ENCODE results near the gene BCAS4. TPM values are rescaled to one million over a fixed set of nuclear protein-coding genes. Genes with fewer than 3 reads are reported as not detected.

The BCAS4 gene
- total RNA-seq, 1 experiment from 2014 or later: 7.9 TPM

DNA sequence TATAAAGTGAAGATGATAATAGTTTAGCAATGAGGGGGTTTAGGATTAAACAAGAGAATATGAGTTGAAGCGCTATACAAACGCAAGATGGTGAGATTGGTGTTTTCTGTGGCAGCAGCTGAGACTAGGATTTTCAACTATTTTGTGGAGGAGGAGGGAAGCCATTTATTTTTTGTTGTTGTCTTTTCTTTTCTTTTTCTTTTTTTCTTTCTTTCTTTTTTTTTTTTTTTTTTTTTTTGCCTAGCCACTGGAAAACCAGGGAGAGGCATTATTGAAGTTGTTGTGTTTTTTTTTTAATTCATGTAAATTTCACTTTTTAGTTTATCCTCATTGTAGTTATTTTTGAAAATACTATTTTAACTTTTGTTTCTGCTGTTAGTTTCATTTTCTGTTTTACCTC is 47.6 kb upstream of the BCAS4 start:
- no TSS peak for BruUV-seq (replicated peaks)
- DNase-seq (ENCODE audit: unreplicated experiment): no peak
- ChIA-PET CTCF (interaction anchor here (0.7 to 11.0 kb wide), 5 partner anchors 39 to 251 kb away, joined by 3 to 126 read pairs (median 19); no protein-coding TSS in a partner anchor), POLR2A (interaction anchor here (0.7 to 12.6 kb wide), 3 partner anchors 10 to 41 kb away, joined by 3 to 168 read pairs (median 4); partner anchors contain the start of gene PARD6B)
- TF ChIP-seq, protein P1, sequence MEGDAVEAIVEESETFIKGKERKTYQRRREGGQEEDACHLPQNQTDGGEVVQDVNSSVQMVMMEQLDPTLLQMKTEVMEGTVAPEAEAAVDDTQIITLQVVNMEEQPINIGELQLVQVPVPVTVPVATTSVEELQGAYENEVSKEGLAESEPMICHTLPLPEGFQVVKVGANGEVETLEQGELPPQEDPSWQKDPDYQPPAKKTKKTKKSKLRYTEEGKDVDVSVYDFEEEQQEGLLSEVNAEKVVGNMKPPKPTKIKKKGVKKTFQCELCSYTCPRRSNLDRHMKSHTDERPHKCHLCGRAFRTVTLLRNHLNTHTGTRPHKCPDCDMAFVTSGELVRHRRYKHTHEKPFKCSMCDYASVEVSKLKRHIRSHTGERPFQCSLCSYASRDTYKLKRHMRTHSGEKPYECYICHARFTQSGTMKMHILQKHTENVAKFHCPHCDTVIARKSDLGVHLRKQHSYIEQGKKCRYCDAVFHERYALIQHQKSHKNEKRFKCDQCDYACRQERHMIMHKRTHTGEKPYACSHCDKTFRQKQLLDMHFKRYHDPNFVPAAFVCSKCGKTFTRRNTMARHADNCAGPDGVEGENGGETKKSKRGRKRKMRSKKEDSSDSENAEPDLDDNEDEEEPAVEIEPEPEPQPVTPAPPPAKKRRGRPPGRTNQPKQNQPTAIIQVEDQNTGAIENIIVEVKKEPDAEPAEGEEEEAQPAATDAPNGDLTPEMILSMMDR (IDR thresholded peaks at IDR 0.05; ENCODE audit: unreplicated experiment): no peak
- Mint-ChIP-seq H3K36me3 (ENCODE audit: insufficient read depth, unreplicated experiment) (peaks cover 49% of the 10 kb centered on the region), H3K9me3 (ENCODE audit: unreplicated experiment) (no peaks in the 10 kb centered on the region), H3K4me1 (ENCODE audit: insufficient read depth, unreplicated experiment) (peaks cover 9% of the 10 kb centered on the region), H3K4me3 (ENCODE audit: unreplicated experiment) (no peak overlapping the region), H3K27ac (ENCODE audit: low read depth, unreplicated experiment) (no peak overlapping the region), H3K27me3 (ENCODE audit: insufficient read depth, unreplicated experiment) (no peaks in the 10 kb centered on the region)
- intact Hi-C loops (cut with micrococcal nuclease): loop anchor here (10.0 kb wide), 1 partner anchor 272 kb away; no protein-coding TSS in a partner anchor

DNA sequence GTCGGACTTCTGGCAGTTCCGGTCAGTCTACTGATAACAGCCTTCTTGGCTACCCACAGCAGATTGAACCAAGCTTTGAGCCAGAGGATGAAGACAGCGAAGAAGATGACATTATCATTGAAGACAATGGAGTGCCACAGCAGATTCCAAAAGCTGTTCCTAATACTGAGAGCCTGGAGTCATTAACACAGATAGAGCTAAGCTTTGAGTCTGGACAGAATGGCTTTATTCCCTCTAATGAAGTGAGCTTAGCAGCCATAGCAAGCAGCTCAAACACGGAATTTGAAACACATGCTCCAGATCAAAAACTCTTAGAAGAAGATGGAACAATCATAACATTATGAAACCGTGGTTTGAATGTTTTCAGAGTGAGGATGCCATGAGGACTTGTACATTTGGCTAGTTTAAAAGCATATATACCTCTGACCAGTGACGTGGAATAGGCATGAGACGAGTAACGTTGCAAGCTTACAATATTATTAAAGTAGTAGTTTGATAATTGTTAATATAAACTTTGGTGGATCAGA is 44.7 kb upstream of the BCAS4 start:
- Mint-ChIP-seq H3K4me1 (ENCODE audit: insufficient read depth, unreplicated experiment) (no peaks in the 10 kb centered on the region), H3K4me3 (ENCODE audit: unreplicated experiment) (no peak overlapping the region), H3K36me3 (ENCODE audit: insufficient read depth, unreplicated experiment) (peaks cover 56% of the 10 kb centered on the region), H3K9me3 (ENCODE audit: unreplicated experiment) (no peaks in the 10 kb centered on the region), H3K27me3 (ENCODE audit: insufficient read depth, unreplicated experiment) (no peaks in the 10 kb centered on the region), H3K27ac (ENCODE audit: low read depth, unreplicated experiment) (no peak overlapping the region)
- ChIA-PET CTCF (interaction anchor here (0.6 to 11.0 kb wide), 34 partner anchors 11 to 630 kb away, joined by 3 to 126 read pairs (median 5); partner anchors contain the start of genes ADNP, BCAS4 and PARD6B), POLR2A (interaction anchor here (0.6 to 2.4 kb wide), 9 partner anchors 9 to 286 kb away, joined by 3 to 21 read pairs (median 5); partner anchors contain the start of gene PARD6B)
- no peak for DNase-seq (ENCODE audit: unreplicated experiment)
- intact Hi-C loops (cut with micrococcal nuclease): no loop called here
- TF ChIP-seq, protein P1 (IDR thresholded peaks at IDR 0.05; ENCODE audit: unreplicated experiment): no peak
- BruUV-seq (replicated peaks): TSS peak; percentile 17

DNA sequence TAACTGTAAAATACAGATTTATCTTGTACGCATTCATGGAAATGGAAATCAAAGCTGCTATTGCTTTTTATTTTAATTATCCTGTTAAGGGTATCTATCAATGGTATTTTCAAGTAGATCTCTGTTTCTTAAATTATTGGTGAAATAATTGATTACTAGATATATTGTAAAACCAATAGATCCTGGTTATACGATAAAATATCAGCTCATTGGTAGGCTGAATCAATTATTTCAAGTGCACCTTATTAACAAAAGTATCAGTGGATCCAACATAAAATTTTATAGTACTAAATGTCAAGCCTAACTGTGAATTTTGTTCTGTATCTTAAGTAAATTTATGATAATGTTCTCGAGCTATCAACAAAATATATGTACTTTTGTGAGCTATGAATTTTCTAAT is 41.7 kb upstream of the BCAS4 start:
- POLR2A ChIA-PET: interaction anchor here (0.7 to 2.3 kb wide), 10 partner anchors 8 to 318 kb away, joined by 3 to 21 read pairs (median 4); no protein-coding TSS in a partner anchor
- intact Hi-C loops (cut with micrococcal nuclease): no loop called here
- no peak for DNase-seq (ENCODE audit: unreplicated experiment)

DNA sequence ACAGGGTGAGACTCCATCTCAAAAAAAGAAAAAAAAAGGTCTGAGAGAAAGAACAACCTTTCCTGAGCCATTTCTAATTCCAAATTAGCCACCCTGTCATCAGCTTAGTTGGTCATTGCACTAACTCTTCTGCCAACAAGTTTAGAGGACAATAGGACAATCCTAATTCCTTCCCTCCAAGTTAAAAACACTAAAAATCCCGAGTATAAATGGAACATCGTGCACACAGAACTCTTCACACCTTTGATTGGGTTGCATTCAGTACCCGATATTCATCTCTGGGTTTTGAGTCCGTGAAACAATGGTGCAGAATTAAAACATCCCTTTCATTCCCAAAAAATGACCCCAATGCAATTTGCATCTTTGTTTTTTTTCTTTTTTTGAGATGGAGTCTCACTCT is 40.4 kb upstream of the BCAS4 start:
- Mint-ChIP-seq H3K36me3 (ENCODE audit: insufficient read depth, unreplicated experiment) (peaks cover 35% of the 10 kb centered on the region), H3K4me1 (ENCODE audit: insufficient read depth, unreplicated experiment) (no peaks in the 10 kb centered on the region), H3K4me3 (ENCODE audit: unreplicated experiment) (no peak overlapping the region), H3K9me3 (ENCODE audit: unreplicated experiment) (no peaks in the 10 kb centered on the region), H3K27me3 (ENCODE audit: insufficient read depth, unreplicated experiment) (no peaks in the 10 kb centered on the region), H3K27ac (ENCODE audit: low read depth, unreplicated experiment) (no peak overlapping the region)
- TF ChIP-seq, protein P1 (IDR thresholded peaks at IDR 0.05; ENCODE audit: unreplicated experiment): no peak
- ChIA-PET POLR2A (interaction anchor here (1.0 to 2.3 kb wide), 4 partner anchors 8 to 109 kb away, joined by 3 to 21 read pairs (median 4); no protein-coding TSS in a partner anchor), CTCF (interaction anchor here (0.6 to 11.0 kb wide), 7 partner anchors 9 to 290 kb away, joined by 3 to 126 read pairs (median 5); no protein-coding TSS in a partner anchor)
- DNase-seq (ENCODE audit: unreplicated experiment): no peak
- BruUV-seq (replicated peaks): no TSS peak
- intact Hi-C loops (cut with micrococcal nuclease): no loop called here

More for the DNA sequence above, 41.7 kb upstream of the BCAS4 start:
- Mint-ChIP-seq H3K27me3 (ENCODE audit: insufficient read depth, unreplicated experiment) (no peaks in the 10 kb centered on the region), H3K36me3 (ENCODE audit: insufficient read depth, unreplicated experiment) (peaks cover 48% of the 10 kb centered on the region), H3K27ac (ENCODE audit: low read depth, unreplicated experiment) (no peak overlapping the region), H3K4me3 (ENCODE audit: unreplicated experiment) (no peak overlapping the region), H3K9me3 (ENCODE audit: unreplicated experiment) (no peaks in the 10 kb centered on the region), H3K4me1 (ENCODE audit: insufficient read depth, unreplicated experiment) (no peaks in the 10 kb centered on the region)
- TF ChIP-seq, protein P1 (IDR thresholded peaks at IDR 0.05; ENCODE audit: unreplicated experiment): no peak
- CTCF ChIA-PET: interaction anchor here (0.5 to 11.0 kb wide), 13 partner anchors 8 to 1213 kb away, joined by 3 to 126 read pairs (median 4); no protein-coding TSS in a partner anchor
- BruUV-seq (replicated peaks): no TSS peak

All from MCF 10A (cell line).